Mesodermal cell (in vitro differentiated cells): ENCODE measurements around the gene COL11A1.

Source experiments
- H3K27ac ChIP-seq: 2 replicates; pipeline ENCODE4 v1.7.0; 2013; ENCODE audit warnings: mild to moderate bottlenecking, low read depth, low read length, moderate library complexity; ENCODE audit not compliant: severe bottlenecking
- H3K36me3 ChIP-seq: 2 replicates; pipeline ENCODE4 v1.7.1; 2013; ENCODE audit warnings: mild to moderate bottlenecking, low read length, moderate library complexity; ENCODE audit not compliant: control insufficient read depth, insufficient read depth
- H3K4me1 ChIP-seq: one replicate; pipeline ENCODE4 v1.7.1; 2013; ENCODE audit warnings: mild to moderate bottlenecking, low read length; ENCODE audit not compliant: insufficient read depth, control insufficient read depth, poor library complexity, severe bottlenecking
- H3K4me3 ChIP-seq: 2 replicates; pipeline ENCODE4 v1.7.0; 2013; ENCODE audit warnings: low read length, control low read depth, mild to moderate bottlenecking; ENCODE audit not compliant: insufficient read depth, poor library complexity, severe bottlenecking; ENCODE audit errors: extremely low read depth
- H3K9me3 ChIP-seq: 2 replicates; pipeline ENCODE4 v1.7.1; 2013; ENCODE audit warnings: mild to moderate bottlenecking, low read length, moderate library complexity; ENCODE audit not compliant: control insufficient read depth
- WGBS, 2 experiments: methylation state at CpG; one replicate each; pipeline ENCODE4 v1.1.5; 2013; ENCODE audit warnings: missing lambda C conversion rate in 2 of 2; ENCODE audit not compliant: insufficient coverage in 2 of 2; 5-methylcytosine and 5-hydroxymethylcytosine counted together

Gene COL11A1

GRCh38 chr1:102872526-102872925, 235.8 kb downstream of the COL11A1 start:
- Histone ChIP-seq H3K4me1 (no peaks in the 10 kb centered on the region), H3K9me3 (no peaks in the 10 kb centered on the region), H3K27ac (no peak overlapping the region), H3K36me3 (peaks cover 9% of the 10 kb centered on the region), H3K4me3 (no peak overlapping the region)
- WGBS, 2 experiments = 100% methylated on average over 1 of the region's 1 CpG; no CpG with 5 or more reads in 1 of the 2 experiments

- no peaks in the 10 kb centered on the region for H3K4me1 ChIP-seq
- peaks cover 5% of the 10 kb centered on the region for H3K36me3 ChIP-seq
- no peak overlapping the region for H3K27ac ChIP-seq
- H3K4me3 ChIP-seq = no peak overlapping the region
- H3K9me3 ChIP-seq = no peaks in the 10 kb centered on the region
- 93% methylated on average over 3 to 4 of the region's 4 CpGs for WGBS, 2 experiments
These were observed 236.2 kb downstream of the COL11A1 start for GRCh38 chr1:102872097-102872496.

- no peaks in the 10 kb centered on the region for H3K4me1 ChIP-seq
- no peak overlapping the region for H3K4me3 ChIP-seq
- H3K36me3 ChIP-seq = no peaks in the 10 kb centered on the region
- H3K27ac ChIP-seq = no peak overlapping the region
- no peaks in the 10 kb centered on the region for H3K9me3 ChIP-seq
- 83% methylated on average over 1 of the region's 2 CpGs; no CpG with 5 or more reads in 1 of the 2 experiments for WGBS, 2 experiments
These were observed 244.6 kb downstream of the COL11A1 start for GRCh38 chr1:102863704-102864103.

GRCh38 chr1:102861247-102861646, 247.1 kb downstream of the COL11A1 start:
- Histone ChIP-seq H3K4me3 (no peak overlapping the region), H3K27ac (no peak overlapping the region), H3K36me3 (no peaks in the 10 kb centered on the region), H3K9me3 (no peaks in the 10 kb centered on the region), H3K4me1 (no peaks in the 10 kb centered on the region)
- WGBS, 2 experiments = 86 to 94% methylated on average over 2 to 3 of the region's 3 CpGs

GRCh38 chr1:102858695-102859094, 249.6 kb downstream of the COL11A1 start:
- peak overlapping the region; percentile 4 for H3K27ac ChIP-seq
- no peak overlapping the region for H3K4me3 ChIP-seq
- H3K9me3 ChIP-seq = no peaks in the 10 kb centered on the region
- H3K4me1 ChIP-seq = no peaks in the 10 kb centered on the region
- no peaks in the 10 kb centered on the region for H3K36me3 ChIP-seq

GRCh38 chr1:102857251-102857650, 251.1 kb downstream of the COL11A1 start:
- H3K36me3 ChIP-seq = no peaks in the 10 kb centered on the region
- no peak overlapping the region for H3K27ac ChIP-seq
- H3K4me1 ChIP-seq = no peaks in the 10 kb centered on the region
- no peak overlapping the region for H3K4me3 ChIP-seq
- no peaks in the 10 kb centered on the region for H3K9me3 ChIP-seq

GRCh38 chr1:102853701-102854187, 254.6 kb downstream of the COL11A1 start:
- Histone ChIP-seq H3K4me1 (no peaks in the 10 kb centered on the region), H3K36me3 (no peaks in the 10 kb centered on the region), H3K9me3 (no peaks in the 10 kb centered on the region), H3K27ac (no peak overlapping the region), H3K4me3 (no peak overlapping the region)
- WGBS, 2 experiments = 94 to 97% methylated on average over 33 to 44 of the region's 50 CpGs

GRCh38 chr1:102853136-102853535, 255.2 kb downstream of the COL11A1 start:
- H3K4me1 ChIP-seq = no peaks in the 10 kb centered on the region

GRCh38 chr1:102852613-102853012, 255.7 kb downstream of the COL11A1 start:
- H3K4me3 ChIP-seq = no peak overlapping the region
- H3K9me3 ChIP-seq = no peaks in the 10 kb centered on the region
- H3K4me1 ChIP-seq = no peaks in the 10 kb centered on the region
- no peaks in the 10 kb centered on the region for H3K36me3 ChIP-seq
- 80 to 86% methylated on average over 1 to 2 of the region's 2 CpGs for WGBS, 2 experiments
- no peak overlapping the region for H3K27ac ChIP-seq

More at GRCh38 chr1:102853136-102853535, 255.2 kb downstream of the COL11A1 start:
- H3K27ac ChIP-seq = no peak overlapping the region
- no peak overlapping the region for H3K4me3 ChIP-seq
- no peaks in the 10 kb centered on the region for H3K9me3 ChIP-seq
- no peaks in the 10 kb centered on the region for H3K36me3 ChIP-seq

- no peak overlapping the region for H3K27ac ChIP-seq
- no peak overlapping the region for H3K4me3 ChIP-seq
- H3K4me1 ChIP-seq = no peaks in the 10 kb centered on the region
- 89 to 91% methylated on average over 3 of the region's 3 CpGs for WGBS, 2 experiments
- no peaks in the 10 kb centered on the region for H3K36me3 ChIP-seq
- H3K9me3 ChIP-seq = no peaks in the 10 kb centered on the region
These were observed 256.7 kb downstream of the COL11A1 start for GRCh38 chr1:102851616-102852015.

- H3K4me3 ChIP-seq = no peak overlapping the region
- H3K4me1 ChIP-seq = no peaks in the 10 kb centered on the region
- no peak overlapping the region for H3K27ac ChIP-seq
- no peaks in the 10 kb centered on the region for H3K9me3 ChIP-seq
- no peaks in the 10 kb centered on the region for H3K36me3 ChIP-seq
- 77 to 83% methylated on average over 3 of the region's 3 CpGs for WGBS, 2 experiments
These were observed 265.7 kb downstream of the COL11A1 start for GRCh38 chr1:102842606-102843005.
